ENCODE measurements around the gene DNAJC13. TPM values are rescaled to one million over a fixed set of nuclear protein-coding genes. Genes with fewer than 3 reads are reported as not detected.

Gene DNAJC13
- polyA plus RNA-seq, 3 donors: 18.7 to 32.3 (median 20.8) TPM

DNA sequence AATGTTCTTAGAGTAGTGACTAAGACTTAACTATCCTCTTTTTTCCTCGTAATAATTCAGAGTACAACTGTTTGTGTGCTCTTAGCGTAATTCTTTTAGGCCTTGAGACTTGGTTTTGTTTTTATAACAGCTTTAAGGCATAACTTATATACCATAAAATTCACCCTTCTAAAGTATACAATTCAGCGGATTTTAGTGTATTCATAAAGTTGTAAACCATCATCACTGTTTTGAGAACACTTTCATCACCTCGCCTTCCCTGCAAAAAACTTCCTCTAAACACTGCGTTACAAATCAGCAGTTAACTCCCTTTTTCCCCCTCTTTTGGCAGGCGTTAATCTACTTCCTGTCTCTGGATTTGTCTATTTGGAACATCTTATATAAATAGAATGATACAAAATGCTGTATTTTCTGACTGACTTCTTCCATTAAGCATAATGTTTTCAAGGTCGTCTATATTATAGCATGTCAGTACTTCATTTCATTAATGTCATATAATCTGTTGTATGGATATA, 18.7 kb downstream of the DNAJC13 start:
- Mint-ChIP-seq H3K27ac (peak overlapping the region in 6 of 7 donors; percentile 5 to 80 (median 37)), H3K4me1 (peaks cover 66% of the 10 kb centered on the region), H3K27me3 (ENCODE audit: low read depth in 3 of 3) (no peaks in the 10 kb centered on the region), H3K36me3 (peaks cover 14 to 23% of the 10 kb centered on the region in 2 donors), H3K9me3 (peaks cover 0 to 2% (median 0%) of the 10 kb centered on the region in 7 donors), H3K4me3 (no peak overlapping the region)
- intact Hi-C loops (cut with micrococcal nuclease): no loop called here
- Histone ChIP-seq H3K4me1 (ENCODE audit: control insufficient read depth in 1 of 2, insufficient read depth in 2 of 2, low read length in 2 of 2) (peaks cover 32 to 65% of the 10 kb centered on the region in 2 donors), H2AFZ (ENCODE audit: insufficient read depth, low read depth, low read length, poor library complexity, severe bottlenecking) (no peak overlapping the region), H3K27ac (ENCODE audit: low read depth in 1 of 2, low read length in 2 of 2) (peak overlapping the region in 1 of 2 donors; percentile 53), H3K36me3 (replicated peaks in 1 of 2; ENCODE audit: control insufficient read depth in 1 of 2, insufficient read depth in 2 of 2, low read length in 2 of 2) (peaks cover 9 to 32% of the 10 kb centered on the region in 2 donors), H3K9ac (ENCODE audit: insufficient read depth, low read length, poor library complexity, severe bottlenecking) (no peak overlapping the region), H3K27me3 (ENCODE audit: control insufficient read depth in 2 of 2, insufficient read depth in 2 of 2, low read length in 2 of 2) (no peaks in the 10 kb centered on the region), H3K79me2 (ENCODE audit: insufficient read depth, low read length) (peaks cover 97% of the 10 kb centered on the region), H4K20me1 (ENCODE audit: insufficient read depth, low read length) (peaks cover 60% of the 10 kb centered on the region), H3K9me3 (replicated peaks in 1 of 2; ENCODE audit: control insufficient read depth in 1 of 2, insufficient read depth in 1 of 2, low read length in 2 of 2) (no peaks in the 10 kb centered on the region), H3K4me2 (replicated peaks; ENCODE audit: extremely low read depth, low read length, poor library complexity, severe bottlenecking) (no peak overlapping the region), H3K4me3 (replicated peaks in 1 of 3; ENCODE audit: low read depth in 2 of 3, low read length in 3 of 3) (no peak overlapping the region)
- no peak for TF ChIP-seq CTCF (IDR thresholded peaks at IDR 0.05)
- peak in 1 of 3 donors; percentile 23 for DNase-seq
- no CpG with 5 or more reads among the region's 7 CpGs for WGBS (ENCODE audit: insufficient coverage)

DNA sequence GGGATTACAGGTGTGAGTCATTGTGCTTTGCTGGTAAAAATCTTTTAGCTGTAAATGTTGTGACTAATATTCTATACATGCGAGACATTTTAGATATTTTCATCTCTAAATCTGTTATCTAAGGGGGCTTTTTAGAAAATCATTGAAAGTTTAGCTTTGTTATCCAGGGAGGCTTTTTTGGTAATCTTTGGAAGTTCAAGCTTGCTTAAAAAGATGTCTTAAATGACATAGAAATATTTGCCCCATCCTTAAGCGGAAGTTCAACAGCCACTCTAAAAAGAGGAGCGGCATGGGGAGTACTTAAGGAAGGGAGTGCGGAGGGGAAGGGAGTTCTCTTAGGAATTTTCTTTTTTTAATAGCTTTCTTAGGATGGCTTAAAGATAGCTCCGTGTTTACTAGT, 26.1 kb downstream of the DNAJC13 start:
- Histone ChIP-seq H3K9ac (ENCODE audit: insufficient read depth, low read length, poor library complexity, severe bottlenecking) (no peak overlapping the region), H3K27ac (ENCODE audit: low read depth in 1 of 2, low read length in 2 of 2) (no peak overlapping the region), H3K27me3 (ENCODE audit: control insufficient read depth in 2 of 2, insufficient read depth in 2 of 2, low read length in 2 of 2) (no peaks in the 10 kb centered on the region), H3K4me3 (replicated peaks in 1 of 3; ENCODE audit: low read depth in 2 of 3, low read length in 3 of 3) (no peak overlapping the region), H3K4me2 (replicated peaks; ENCODE audit: extremely low read depth, low read length, poor library complexity, severe bottlenecking) (no peak overlapping the region), H3K36me3 (replicated peaks in 1 of 2; ENCODE audit: control insufficient read depth in 1 of 2, insufficient read depth in 2 of 2, low read length in 2 of 2) (peaks cover 5 to 19% of the 10 kb centered on the region in 2 donors), H3K9me3 (replicated peaks in 1 of 2; ENCODE audit: control insufficient read depth in 1 of 2, insufficient read depth in 1 of 2, low read length in 2 of 2) (no peaks in the 10 kb centered on the region), H3K4me1 (ENCODE audit: control insufficient read depth in 1 of 2, insufficient read depth in 2 of 2, low read length in 2 of 2) (peaks cover 41 to 59% of the 10 kb centered on the region in 2 donors), H4K20me1 (ENCODE audit: insufficient read depth, low read length) (peaks cover 27% of the 10 kb centered on the region), H2AFZ (ENCODE audit: insufficient read depth, low read depth, low read length, poor library complexity, severe bottlenecking) (no peak overlapping the region), H3K79me2 (ENCODE audit: insufficient read depth, low read length) (peaks cover 92% of the 10 kb centered on the region)
- intact Hi-C loops (cut with micrococcal nuclease): no loop called here
- H3K36me3 Mint-ChIP-seq: peaks cover 13 to 29% of the 10 kb centered on the region in 2 donors
- peak overlapping the region in 2 of 7 donors; percentile 45 to 76 for H3K27ac Mint-ChIP-seq
- no peaks in the 10 kb centered on the region for H3K27me3 Mint-ChIP-seq (ENCODE audit: low read depth in 3 of 3)
- TF ChIP-seq CTCF (IDR thresholded peaks at IDR 0.05): no peak
- WGBS (ENCODE audit: insufficient coverage): 100% methylated on average over 1 of the region's 5 CpGs
- peaks cover 55% of the 10 kb centered on the region for H3K4me1 Mint-ChIP-seq
- no peak for DNase-seq
- no peak overlapping the region for H3K4me3 Mint-ChIP-seq
- H3K9me3 Mint-ChIP-seq: peaks cover 0 to 3% (median 2%) of the 10 kb centered on the region in 7 donors
